ENCODE data around the gene NMBR.
"Not testable (repeated sequence)": the region's sequence is repeated elsewhere in the genome, so short reads cannot be mapped to it uniquely, and the experiment has no call there.

NMBR gene

DNA sequence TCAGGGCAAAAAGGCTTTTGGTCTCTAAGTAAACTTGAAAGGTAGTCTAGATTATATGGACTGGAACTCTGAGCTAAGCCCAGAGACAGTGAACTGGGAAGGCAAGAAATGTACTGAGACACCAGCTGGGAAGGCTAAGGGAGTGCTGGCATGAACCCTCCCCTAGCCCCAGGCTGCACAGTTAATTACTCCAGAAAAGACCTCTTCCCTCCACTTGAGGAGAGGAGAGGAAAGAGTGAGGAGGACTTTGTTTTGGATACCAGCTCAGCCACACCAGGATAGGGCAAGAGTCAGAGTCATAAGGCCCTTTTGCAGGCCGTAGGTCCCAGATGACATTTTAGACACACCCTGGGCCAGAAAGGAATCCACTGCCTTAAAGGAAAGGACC lies 98.3 kb downstream of the NMBR start:
- DNase-seq: no peak

DNA sequence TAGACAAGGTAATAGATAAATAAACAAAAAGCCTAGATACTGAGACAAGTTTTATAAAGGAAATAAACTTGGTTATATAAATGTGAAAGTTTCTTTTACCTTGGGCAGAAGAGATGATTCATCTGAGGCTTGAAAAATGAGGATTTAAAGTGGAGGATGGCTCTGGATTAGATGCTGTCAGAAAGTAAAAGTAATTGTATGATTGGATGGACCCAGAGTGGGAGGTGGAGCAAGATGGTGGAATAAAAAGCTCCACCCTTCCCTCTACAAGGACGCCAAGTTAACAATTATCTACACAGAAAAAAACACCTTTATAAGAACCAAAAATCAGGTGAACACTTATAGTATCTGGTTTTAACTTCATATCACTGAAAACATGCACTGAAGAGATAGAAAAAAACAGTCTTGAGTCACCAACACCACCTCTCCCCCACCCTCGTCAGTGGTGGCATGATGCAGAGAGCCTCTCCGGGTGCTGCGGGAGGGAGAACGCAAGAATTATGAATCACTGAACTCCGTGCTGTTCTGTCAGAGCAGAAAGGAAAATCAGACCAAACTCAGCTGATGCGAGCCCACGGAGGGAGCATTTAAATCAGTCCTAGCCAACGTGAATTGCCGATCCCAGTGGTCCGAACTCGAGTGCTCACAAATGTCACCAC lies 98.9 kb downstream of the NMBR start:
- no peak for DNase-seq

DNA sequence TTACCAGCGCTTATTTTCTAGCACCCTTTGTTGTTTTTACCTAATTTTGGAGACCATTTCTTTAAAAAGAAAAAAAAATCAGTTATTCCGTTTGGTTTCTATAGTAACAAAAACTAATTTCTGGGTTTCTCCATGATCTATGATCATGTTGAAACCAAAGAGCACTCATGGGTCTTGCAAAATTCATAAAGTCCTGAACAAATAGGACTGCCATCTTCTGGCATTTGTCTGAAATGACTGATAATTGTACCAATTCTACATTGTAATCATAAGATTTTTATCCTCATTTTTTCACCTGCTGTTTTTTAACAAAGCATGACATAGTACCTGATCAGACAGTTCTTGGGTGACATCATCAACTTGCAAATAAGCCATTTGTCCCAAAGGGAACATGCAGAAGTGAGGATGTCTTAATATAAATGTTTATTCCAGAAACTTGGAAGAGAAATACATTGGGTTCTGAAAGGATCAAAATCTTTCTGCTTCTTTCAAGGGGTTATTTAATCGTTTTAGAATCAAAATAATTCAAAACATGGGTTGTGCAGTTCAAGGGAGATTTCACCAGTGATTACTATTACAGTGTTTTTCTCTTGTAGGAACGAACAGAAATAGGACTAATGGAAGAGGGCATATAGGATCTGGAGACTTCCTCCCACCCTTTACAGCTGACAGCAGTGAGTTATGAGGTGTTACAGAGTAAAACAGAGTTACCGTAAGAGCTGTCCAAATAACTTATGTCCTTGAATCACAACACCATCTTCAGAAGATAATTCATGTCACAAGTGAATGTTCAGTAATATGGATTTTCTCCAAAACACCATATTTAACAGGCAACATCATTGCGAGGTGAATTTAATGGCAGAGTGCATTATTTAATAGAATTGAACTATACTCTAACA lies 101.3 kb downstream of the NMBR start:
- DNase-seq: no peak

DNA sequence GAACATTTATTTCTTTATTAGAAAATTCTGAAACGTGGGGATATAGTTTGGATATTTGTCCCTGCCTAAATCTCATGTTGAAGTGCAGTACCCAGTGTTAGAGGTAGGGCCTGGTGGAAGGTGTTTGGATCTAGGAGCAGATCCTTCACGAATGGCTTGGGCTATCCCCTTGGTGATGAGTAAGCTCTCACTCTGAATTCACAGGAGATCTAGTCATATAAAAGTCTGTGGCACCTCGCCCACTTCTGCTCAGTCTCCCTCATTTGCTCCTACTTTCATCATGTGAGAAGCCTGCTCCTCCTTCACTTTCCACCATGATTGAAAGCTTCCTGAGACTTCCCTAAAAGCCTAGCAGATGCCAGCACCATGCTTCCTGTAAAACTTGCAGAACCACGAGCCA lies 111.0 kb downstream of the NMBR start:
- no peak for DNase-seq

DNA sequence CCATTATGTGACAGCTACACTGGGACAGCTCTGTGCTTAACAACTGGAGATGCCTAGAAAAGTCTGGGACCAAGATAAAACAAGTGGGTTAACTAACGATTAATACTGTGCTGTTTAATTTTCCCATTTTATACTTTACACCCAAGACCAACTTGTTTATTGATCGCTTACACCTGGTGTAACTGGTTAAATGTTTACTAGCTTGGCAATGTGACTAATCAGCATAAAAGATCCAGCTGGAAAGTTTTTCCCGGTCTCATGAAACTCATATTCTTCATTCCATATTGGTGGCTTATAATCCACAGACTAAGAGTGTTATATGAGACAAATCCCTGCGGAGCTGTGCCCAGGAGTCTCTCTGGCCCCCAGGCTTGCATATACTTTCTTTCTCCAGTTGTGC lies 115.9 kb downstream of the NMBR start:
- no peak for DNase-seq

DNA sequence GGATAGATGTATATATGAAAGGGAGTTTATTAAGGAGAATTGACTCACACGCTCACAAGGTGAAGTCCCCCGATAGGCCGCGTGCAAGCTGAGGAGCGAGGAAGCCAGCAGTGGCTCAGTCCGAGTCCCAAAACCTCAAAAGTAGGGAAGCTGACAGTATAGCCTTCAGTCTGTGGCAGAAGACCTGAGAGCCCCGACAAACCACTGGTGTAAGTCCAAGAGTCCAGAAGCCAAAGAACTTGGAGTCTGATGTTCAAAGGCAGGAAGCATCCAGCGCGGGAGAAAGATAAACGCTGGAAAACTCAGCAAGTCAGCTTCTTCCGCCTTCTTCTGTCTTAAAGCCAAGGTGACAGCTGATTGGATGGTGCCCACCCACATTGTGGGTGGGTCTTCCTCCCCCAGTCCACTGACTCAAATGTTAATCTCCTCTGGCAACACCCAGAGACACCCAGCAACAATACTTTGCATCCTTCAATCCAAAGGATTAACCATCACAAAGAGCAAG lies 116.8 kb downstream of the NMBR start:
- no peak for DNase-seq

DNA sequence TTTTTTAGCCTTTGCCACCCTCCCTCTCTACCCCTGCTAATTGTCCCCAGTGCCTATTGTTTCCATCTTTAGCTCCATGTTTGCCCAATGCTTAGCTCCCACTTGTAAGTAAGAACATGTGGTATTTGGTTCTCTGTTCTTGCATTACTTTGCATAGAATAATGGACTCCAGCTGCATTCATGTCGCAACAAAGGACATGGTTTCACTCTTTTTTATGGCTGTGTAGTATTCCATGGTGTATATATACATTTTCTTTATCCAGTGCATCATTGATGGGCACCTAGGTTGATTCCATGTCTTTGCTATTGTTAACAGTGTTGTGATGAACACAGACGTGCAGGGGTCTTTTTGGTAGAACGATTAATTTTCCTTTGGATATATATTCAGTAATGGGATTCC lies 118.4 kb downstream of the NMBR start:
- DNase-seq: no peak

DNA sequence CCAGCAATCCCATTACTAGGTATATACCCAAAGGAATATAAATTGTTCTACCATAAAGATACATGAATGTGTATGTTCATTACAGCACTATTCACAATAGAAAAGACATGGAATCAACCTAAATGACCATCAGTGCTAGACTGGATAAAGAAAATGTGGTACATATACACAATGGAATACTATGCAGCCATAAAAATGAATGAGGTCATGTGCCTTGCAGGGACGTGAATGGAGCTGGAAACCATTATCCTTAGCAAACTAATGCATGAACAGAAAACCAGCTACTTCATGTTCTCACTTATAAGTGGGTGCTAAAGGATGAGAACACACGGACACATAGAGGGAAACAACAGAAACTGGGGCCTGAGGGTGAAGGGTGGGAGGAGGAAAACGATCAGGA lies 119.1 kb downstream of the NMBR start:
- DNase-seq: not testable (repeated sequence)

DNA sequence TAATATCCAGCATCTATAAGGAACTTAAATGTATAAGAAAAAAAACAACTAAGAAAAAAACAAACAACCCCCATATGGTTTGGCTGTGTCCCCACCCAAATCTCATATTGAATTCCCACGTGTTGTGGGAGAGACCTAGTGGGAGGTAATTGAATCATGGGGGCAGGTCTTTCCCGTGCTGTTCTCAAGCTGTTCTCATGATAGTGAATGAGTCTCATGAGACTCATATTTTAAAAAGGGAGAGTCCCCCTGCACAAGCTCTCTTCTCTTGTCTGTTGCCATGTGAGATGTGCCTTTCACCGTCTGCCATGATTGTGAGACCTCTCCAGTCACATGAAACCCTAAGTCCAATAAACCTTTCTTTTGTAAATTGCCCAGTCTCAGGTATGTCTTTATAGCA lies 119.8 kb downstream of the NMBR start:
- no peak for DNase-seq

DNA sequence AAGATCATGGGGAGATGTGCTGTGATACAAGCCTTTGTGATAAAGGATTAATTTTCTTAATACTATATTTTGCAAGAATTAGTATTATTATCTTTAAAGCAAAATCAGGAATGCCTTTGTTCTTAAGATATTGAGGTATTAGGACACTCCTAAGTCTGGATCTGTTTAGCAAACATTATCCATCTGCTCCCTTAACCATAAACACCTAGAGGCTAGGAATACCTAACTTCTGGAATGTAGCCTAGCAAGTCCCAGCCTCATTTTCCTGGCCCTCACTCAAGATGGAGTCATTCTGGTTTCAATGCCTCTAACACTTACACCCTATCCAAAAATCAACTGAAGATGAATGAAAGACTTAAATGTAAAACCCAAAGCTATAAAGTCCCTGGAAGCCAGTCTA lies 120.5 kb downstream of the NMBR start:
- DNase-seq: no peak

All from CD4-positive, alpha-beta T cell treated with Interleukin-10 for 1 hour (primary cell).